CD4-positive, alpha-beta T cell (primary cell): ENCODE results near the gene ATP2A3. TPM values are rescaled to one million over a fixed set of nuclear protein-coding genes. Genes with fewer than 3 reads are reported as not detected.

ENCODE experiments used
- ATAC-seq: fragments of 200-7000 bp; cut with Tn5 transposase; one replicate; pipeline ENCODE4 v1.10.0; 2022; ENCODE audit warnings: mild to moderate bottlenecking; ENCODE audit not compliant: poor library complexity
- CTCF ChIA-PET: fragments of 350-600 bp; sonication (Branson Sonifier 250); formaldehyde crosslinking; loops from one replicate; lab custom pipeline; 2021; ENCODE audit warnings: antibody characterized with exemption, inconsistent platforms; lab: Charles Lee
- POLR2A ChIA-PET: fragments of 350-600 bp; sonication (Branson Sonifier 250); formaldehyde crosslinking; loops from one replicate; lab custom pipeline; 2021; ENCODE audit warnings: antibody characterized with exemption, inconsistent platforms; lab: Charles Lee
- DNase-seq, 14 experiments: peaks; one replicate each; pipeline ENCODE4 v3.0.0-alpha.2; 2013 to 2020; ENCODE audit warnings: mixed read lengths in 2 of 14
- H3K27ac ChIP-seq, 2 donors: one replicate each; pipeline versions ENCODE4 v1.5.1 to v1.7.0; 2013; ENCODE audit warnings: low read length in 2 of 2, low read depth in 1 of 2, mild to moderate bottlenecking in 1 of 2
- H3K27me3 ChIP-seq, 2 experiments: 1 replicate in 1 of 2; 2 replicates in 1 of 2; pipeline versions ENCODE4 v1.6.1 to v1.7.0; 2013; ENCODE audit warnings: low read length in 2 of 2, control low read depth in 1 of 2, mild to moderate bottlenecking in 1 of 2, moderate library complexity in 1 of 2; ENCODE audit not compliant: insufficient read depth in 2 of 2, control insufficient read depth in 1 of 2
- H3K36me3 ChIP-seq: one replicate; pipeline ENCODE4 v1.6.1; 2013; ENCODE audit warnings: low read length, control low read depth; ENCODE audit not compliant: insufficient read depth
- H3K4me1 ChIP-seq: one replicate; pipeline ENCODE4 v1.6.1; 2013; ENCODE audit warnings: low read length, control low read depth; ENCODE audit not compliant: insufficient read depth
- H3K4me3 ChIP-seq: one replicate; pipeline ENCODE4 v1.5.1; 2013; ENCODE audit warnings: mild to moderate bottlenecking, low read length, moderate library complexity
- H3K9me3 ChIP-seq, 2 experiments: 1 replicate in 1 of 2; 2 replicates in 1 of 2; pipeline versions ENCODE4 v1.6.1 to v1.7.0; 2013; ENCODE audit warnings: low read length in 2 of 2, mild to moderate bottlenecking in 2 of 2, control low read depth in 1 of 2, moderate library complexity in 1 of 2; ENCODE audit not compliant: control insufficient read depth in 1 of 2, insufficient read depth in 1 of 2
- H3K27ac Mint-ChIP-seq: one replicate; pipeline ENCODE4 v1.8.0; 2020; ENCODE audit warnings: mixed read lengths
- H3K27me3 Mint-ChIP-seq: one replicate; pipeline ENCODE4 v1.8.0; 2021; ENCODE audit warnings: mixed read lengths
- H3K36me3 Mint-ChIP-seq: one replicate; pipeline ENCODE4 v1.8.0; 2021; ENCODE audit warnings: low read depth, mixed read lengths
- H3K4me1 Mint-ChIP-seq: one replicate; pipeline ENCODE4 v1.8.0; 2021; ENCODE audit warnings: low read depth, mixed read lengths
- H3K4me3 Mint-ChIP-seq: one replicate; pipeline ENCODE4 v1.8.0; 2020; ENCODE audit warnings: mild to moderate bottlenecking, mixed read lengths
- H3K9me3 Mint-ChIP-seq: one replicate; pipeline ENCODE4 v1.8.0; 2020; ENCODE audit warnings: mixed read lengths
- CTCF ChIP-seq: fragments of 200-600 bp; IDR thresholded peaks from one replicate; pipeline ENCODE4 v1.8.0; 2022; ENCODE audit warnings: antibody characterized with exemption, mild to moderate bottlenecking
- intact Hi-C, 2 experiments: fragments of 100-400 bp; cut with DNase I in 1 of 2; cut with micrococcal nuclease in 1 of 2; formaldehyde crosslinking; loops; one replicate each; pipeline versions ENCODE4 v1.15.1 to v1.9.0; 2023 to 2025; cut with DNase I, micrococcal nuclease
- total RNA-seq, 174 experiments: library from RNA in 2 of 174; stranded (reverse) in 2 of 174; gene quantifications; one replicate each; pipeline ENCODE4 v1.2.3 and lab custom pipeline; 2021 to 2026

Gene ATP2A3
- total RNA-seq, 2 experiments from 2014 or later = 197 to 199 TPM

- H3K4me1 Mint-ChIP-seq = no peaks in the 10 kb centered on the region
- Histone ChIP-seq H3K4me3 (no peak overlapping the region), H3K9me3 (no peaks in the 10 kb centered on the region), H3K27ac (no peak overlapping the region), H3K4me1 (peaks cover 6% of the 10 kb centered on the region), H3K27me3 (no peaks in the 10 kb centered on the region), H3K36me3 (no peaks in the 10 kb centered on the region)
- no peak for ATAC-seq
- intact Hi-C loops = no loop called here
- no peaks in the 10 kb centered on the region for H3K9me3 Mint-ChIP-seq
- DNase-seq = peak in 2 of 14 experiments; percentile 28 to 41
- H3K36me3 Mint-ChIP-seq = no peaks in the 10 kb centered on the region
- POLR2A ChIA-PET = no interaction called here
- no peak for TF ChIP-seq CTCF
- no peak overlapping the region for H3K27ac Mint-ChIP-seq
- no peak overlapping the region for H3K4me3 Mint-ChIP-seq
- no peaks in the 10 kb centered on the region for H3K27me3 Mint-ChIP-seq
- CTCF ChIA-PET = no interaction called here
Measured at GRCh38 chr17:3983606-3984484, 19.6 kb upstream of the ATP2A3 start.

DNA sequence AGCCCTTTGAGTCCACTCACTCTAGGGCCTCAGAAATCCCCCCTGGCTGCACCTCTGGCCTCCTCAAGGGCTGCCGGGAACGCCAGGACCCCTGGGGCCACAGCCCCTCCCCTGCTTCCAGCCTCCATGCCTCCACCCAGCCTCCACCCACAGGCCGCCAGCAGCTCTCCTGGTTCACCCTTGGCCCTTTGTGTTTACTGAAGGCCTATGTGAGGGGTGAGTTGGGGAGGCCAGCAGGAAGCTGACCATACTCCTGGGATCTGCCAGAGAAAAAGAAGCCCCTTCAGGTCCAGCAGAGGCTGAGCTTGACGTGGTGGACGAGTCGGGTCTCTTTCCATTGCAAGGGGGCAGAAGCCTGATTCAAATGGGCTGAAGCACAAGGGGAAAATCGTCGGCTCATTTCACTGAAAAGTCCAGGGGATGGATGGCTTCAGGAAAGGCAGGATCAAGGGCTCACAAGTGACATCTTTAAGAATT is 18.3 kb upstream of the ATP2A3 start:
- Mint-ChIP-seq H3K36me3 (no peaks in the 10 kb centered on the region), H3K27ac (no peak overlapping the region), H3K9me3 (no peaks in the 10 kb centered on the region), H3K27me3 (no peaks in the 10 kb centered on the region), H3K4me3 (no peak overlapping the region), H3K4me1 (no peaks in the 10 kb centered on the region)
- ChIA-PET CTCF (no interaction called here), POLR2A (no interaction called here)
- Histone ChIP-seq H3K4me3 (no peak overlapping the region), H3K27ac (no peak overlapping the region), H3K4me1 (peaks cover 6% of the 10 kb centered on the region), H3K36me3 (no peaks in the 10 kb centered on the region), H3K9me3 (no peaks in the 10 kb centered on the region), H3K27me3 (no peaks in the 10 kb centered on the region)
- DNase-seq (no peak), ATAC-seq (no peak)
- TF ChIP-seq CTCF = no peak
- intact Hi-C loops = no loop called here

- no peak for DNase-seq
- intact Hi-C loops = no loop called here
Measured at GRCh38 chr17:3982113-3982512, 17.9 kb upstream of the ATP2A3 start.

More at GRCh38 chr17:3982113-3982512, 17.9 kb upstream of the ATP2A3 start:
- Mint-ChIP-seq H3K36me3 (no peaks in the 10 kb centered on the region), H3K9me3 (no peaks in the 10 kb centered on the region), H3K27ac (no peak overlapping the region), H3K4me1 (no peaks in the 10 kb centered on the region), H3K27me3 (no peaks in the 10 kb centered on the region), H3K4me3 (no peak overlapping the region)
- Histone ChIP-seq H3K27ac (no peak overlapping the region), H3K4me3 (no peak overlapping the region), H3K36me3 (no peaks in the 10 kb centered on the region), H3K9me3 (no peaks in the 10 kb centered on the region), H3K4me1 (peaks cover 6% of the 10 kb centered on the region), H3K27me3 (no peaks in the 10 kb centered on the region)
- POLR2A ChIA-PET = no interaction called here
- CTCF ChIA-PET = no interaction called here
- no peak for TF ChIP-seq CTCF
- no peak for ATAC-seq
